GM13976 (cell line): ENCODE results near the gene TSPY3.
"Not testable (repeated sequence)": the region's sequence is repeated elsewhere in the genome, so short reads cannot be mapped to it uniquely, and the experiment has no call there.

Experiments used
- DNase-seq: peaks from one replicate; pipeline ENCODE4 v3.0.0; 2012; ENCODE audit warnings: low spot score
- in situ Hi-C: fragments of 300-500 bp; cut with MboI; formaldehyde crosslinking; loops from one replicate; pipeline ENCODE4 v1.12.0; 2022; ENCODE audit warnings: low sequenced_read_pairs, mixed read lengths, inconsistent platforms; ENCODE audit not compliant: unreplicated experiment

Gene TSPY3, protein sequence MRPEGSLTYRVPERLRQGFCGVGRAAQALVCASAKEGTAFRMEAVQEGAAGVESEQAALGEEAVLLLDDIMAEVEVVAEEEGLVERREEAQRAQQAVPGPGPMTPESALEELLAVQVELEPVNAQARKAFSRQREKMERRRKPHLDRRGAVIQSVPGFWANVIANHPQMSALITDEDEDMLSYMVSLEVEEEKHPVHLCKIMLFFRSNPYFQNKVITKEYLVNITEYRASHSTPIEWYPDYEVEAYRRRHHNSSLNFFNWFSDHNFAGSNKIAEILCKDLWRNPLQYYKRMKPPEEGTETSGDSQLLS

DNA sequence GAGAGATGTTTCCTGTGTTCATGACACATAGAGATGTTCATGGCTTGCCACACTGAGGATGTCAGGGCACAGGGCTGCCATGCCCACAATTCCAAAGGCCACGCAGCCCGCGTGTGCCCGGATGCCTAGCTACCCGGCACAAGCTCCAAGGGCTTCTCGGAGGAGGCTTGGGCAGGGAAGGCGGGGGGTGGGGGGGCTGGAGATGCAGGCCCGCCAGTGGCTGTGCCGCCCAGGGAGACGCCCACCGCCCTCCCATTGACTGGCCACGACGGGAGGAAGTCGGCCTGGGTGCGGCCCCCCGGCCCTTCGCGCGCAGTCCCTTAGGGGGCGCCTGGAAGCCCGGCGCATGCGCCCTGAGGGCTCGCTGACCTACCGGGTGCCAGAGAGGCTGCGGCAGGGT is at the start of gene TSPY3:
Gene TSPY3 (plus strand): TSS at position 301 of the 400 bp plus-strand sequence. CDS start 46 bp downstream, at position 347.
- in situ Hi-C loops, DNase-seq: not testable (repeated sequence)

DNA sequence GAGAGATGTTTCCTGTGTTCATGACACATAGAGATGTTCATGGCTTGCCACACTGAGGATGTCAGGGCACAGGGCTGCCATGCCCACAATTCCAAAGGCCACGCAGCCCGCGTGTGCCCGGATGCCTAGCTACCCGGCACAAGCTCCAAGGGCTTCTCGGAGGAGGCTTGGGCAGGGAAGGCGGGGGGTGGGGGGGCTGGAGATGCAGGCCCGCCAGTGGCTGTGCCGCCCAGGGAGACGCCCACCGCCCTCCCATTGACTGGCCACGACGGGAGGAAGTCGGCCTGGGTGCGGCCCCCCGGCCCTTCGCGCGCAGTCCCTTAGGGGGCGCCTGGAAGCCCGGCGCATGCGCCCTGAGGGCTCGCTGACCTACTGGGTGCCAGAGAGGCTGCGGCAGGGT is 40.7 kb upstream of the TSPY3 start, which contains the start of gene TSPY8:
Gene TSPY8 (plus strand): TSS at position 301 of the 400 bp plus-strand sequence. CDS start 46 bp downstream, at position 347.
- in situ Hi-C loops, DNase-seq: not testable (repeated sequence)

DNA sequence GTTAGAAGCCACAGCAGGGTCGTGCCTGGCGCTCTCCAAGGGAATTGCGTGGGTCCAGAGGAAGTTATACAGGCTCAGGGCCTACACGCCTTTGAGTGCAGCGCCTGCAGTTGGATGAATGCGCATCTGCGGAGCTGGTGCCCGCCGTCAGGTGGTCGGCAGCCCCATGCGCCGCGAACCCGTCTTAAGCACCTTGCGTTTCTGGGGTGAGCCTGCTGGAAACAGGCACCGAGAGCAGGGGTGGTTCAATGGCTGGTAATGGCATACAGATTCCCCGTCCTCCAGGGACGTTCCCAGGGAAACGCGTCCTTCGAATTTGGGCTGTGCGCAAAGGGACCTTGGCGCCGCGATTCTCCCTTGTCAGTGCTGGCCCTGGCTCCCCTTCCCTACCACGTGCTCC is 1.7 kb upstream of the TSPY3 start:
- in situ Hi-C loops, DNase-seq: not testable (repeated sequence)
